ENCODE data around the gene ALPK1.
"Not testable (repeated sequence)": the region's sequence is repeated elsewhere in the genome, so short reads cannot be mapped to it uniquely, and the experiment has no call there.

The ALPK1 gene

GRCh38 chr4:112451831-112452230, 154.7 kb downstream of the ALPK1 start:
- DNase-seq (ENCODE audit: low read depth): no peak

- no peak for DNase-seq (ENCODE audit: low read depth)
Observed at GRCh38 chr4:112453321-112453720, 156.2 kb downstream of the ALPK1 start.

DNA sequence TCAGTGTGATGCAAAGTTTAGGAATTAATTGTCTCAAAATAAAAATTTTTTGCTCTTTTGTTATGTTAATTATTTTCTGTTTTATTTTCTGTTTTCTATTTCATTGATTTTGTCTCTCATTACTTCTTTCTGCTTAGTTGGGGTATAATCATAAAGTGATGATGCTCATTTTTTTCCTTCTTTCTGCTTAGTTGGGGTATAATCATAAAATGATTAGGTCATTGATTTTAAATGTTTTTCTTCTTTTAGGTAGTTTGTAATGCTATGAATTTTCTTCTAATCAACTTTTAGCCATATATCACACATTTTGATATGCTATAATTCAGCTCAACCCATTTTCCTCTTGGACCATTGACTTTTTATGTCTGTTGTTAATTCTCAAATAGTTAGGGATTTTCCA, 175.1 kb downstream of the ALPK1 start:
- no peak for DNase-seq (ENCODE audit: low read depth)

DNA sequence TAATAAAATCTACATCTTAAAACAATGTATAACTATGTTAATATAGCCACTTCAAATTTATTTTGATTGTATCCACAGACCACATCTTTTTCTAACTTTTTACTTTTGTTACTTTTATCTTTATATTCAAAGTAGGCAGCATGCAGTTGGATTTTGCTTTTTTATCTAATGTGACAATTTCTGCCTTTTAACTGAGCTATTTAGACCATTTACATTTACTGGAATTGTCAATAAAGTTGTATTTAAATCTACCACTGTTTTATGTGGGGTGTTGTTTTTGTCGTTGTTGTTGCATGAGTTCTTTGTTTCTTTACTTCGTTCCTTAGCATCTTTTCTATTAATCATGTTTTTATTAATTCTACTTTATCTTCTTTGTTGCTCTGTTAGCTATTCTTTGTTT, 176.8 kb downstream of the ALPK1 start:
- DNase-seq (ENCODE audit: low read depth): no peak

GRCh38 chr4:112485930-112486329, 188.8 kb downstream of the ALPK1 start:
- DNase-seq (ENCODE audit: low read depth): no peak

- DNase-seq (ENCODE audit: low read depth): not testable (repeated sequence)
Observed at GRCh38 chr4:112490808-112491207, 193.6 kb downstream of the ALPK1 start.
